OCI-LY1 (cell line): ENCODE measurements around the gene PRPSAP1.

Source experiments
- EZH2 ChIP-seq: fragments of 200-600 bp; sonication (generic), shearing (Covaris generic); IDR thresholded peaks from 2 replicates; pipeline ENCODE4 v1.8.0; 2017; ENCODE audit warnings: borderline replicate concordance, mixed run types, mild to moderate bottlenecking, antibody characterized with exemption, low read length, moderate library complexity, mixed read lengths
- TF ChIP-seq, protein P1 (sequence below): fragments of 200-600 bp; sonication (generic), shearing (Covaris generic); IDR thresholded peaks from 2 replicates; pipeline ENCODE4 v1.5.1; 2017; ENCODE audit warnings: mild to moderate bottlenecking, antibody characterized with exemption, low read length, moderate library complexity, mixed read lengths

- TF ChIP-seq, protein P1, sequence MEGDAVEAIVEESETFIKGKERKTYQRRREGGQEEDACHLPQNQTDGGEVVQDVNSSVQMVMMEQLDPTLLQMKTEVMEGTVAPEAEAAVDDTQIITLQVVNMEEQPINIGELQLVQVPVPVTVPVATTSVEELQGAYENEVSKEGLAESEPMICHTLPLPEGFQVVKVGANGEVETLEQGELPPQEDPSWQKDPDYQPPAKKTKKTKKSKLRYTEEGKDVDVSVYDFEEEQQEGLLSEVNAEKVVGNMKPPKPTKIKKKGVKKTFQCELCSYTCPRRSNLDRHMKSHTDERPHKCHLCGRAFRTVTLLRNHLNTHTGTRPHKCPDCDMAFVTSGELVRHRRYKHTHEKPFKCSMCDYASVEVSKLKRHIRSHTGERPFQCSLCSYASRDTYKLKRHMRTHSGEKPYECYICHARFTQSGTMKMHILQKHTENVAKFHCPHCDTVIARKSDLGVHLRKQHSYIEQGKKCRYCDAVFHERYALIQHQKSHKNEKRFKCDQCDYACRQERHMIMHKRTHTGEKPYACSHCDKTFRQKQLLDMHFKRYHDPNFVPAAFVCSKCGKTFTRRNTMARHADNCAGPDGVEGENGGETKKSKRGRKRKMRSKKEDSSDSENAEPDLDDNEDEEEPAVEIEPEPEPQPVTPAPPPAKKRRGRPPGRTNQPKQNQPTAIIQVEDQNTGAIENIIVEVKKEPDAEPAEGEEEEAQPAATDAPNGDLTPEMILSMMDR: no peak
- TF ChIP-seq EZH2: no peak
Observed at GRCh38 chr17:76359375-76359774, 5.7 kb upstream of the PRPSAP1 start.
